Measurements from ENCODE around the gene TOM1L1.

The TOM1L1 gene

GRCh38 chr17:54881255-54881972 is 19.2 kb upstream of the TOM1L1 start:
- no peak for TF ChIP-seq CREB1 (IDR thresholded peaks at IDR 0.05; ENCODE audit: low read depth)
- TF ChIP-seq FOXM1 (IDR thresholded peaks at IDR 0.05; ENCODE audit: borderline replicate concordance, low read depth) = no peak
- TF ChIP-seq RAD21 (IDR thresholded peaks at IDR 0.05; ENCODE audit: low read depth) = no peak
- no peak for TF ChIP-seq REST (IDR thresholded peaks at IDR 0.05; ENCODE audit: low read depth)

GRCh38 chr17:54882371-54882770 is 18.3 kb upstream of the TOM1L1 start:
- TF ChIP-seq EP300 (IDR thresholded peaks at IDR 0.05; ENCODE audit: borderline replicate concordance) (no peak), TEAD4 (IDR thresholded peaks at IDR 0.05) (no peak), EGR1 (IDR thresholded peaks at IDR 0.05) (no peak), NFIC (IDR thresholded peaks at IDR 0.05) (no peak), TAF1 (IDR thresholded peaks at IDR 0.05; ENCODE audit: low read depth) (no peak), MAX (IDR thresholded peaks at IDR 0.05) (no peak), CREB1 (IDR thresholded peaks at IDR 0.05; ENCODE audit: low read depth) (no peak), RAD21 (IDR thresholded peaks at IDR 0.05; ENCODE audit: low read depth) (no peak), ZBTB7A (IDR thresholded peaks at IDR 0.05; ENCODE audit: low read depth) (no peak), FOXM1 (IDR thresholded peaks at IDR 0.05; ENCODE audit: borderline replicate concordance, low read depth) (no peak), REST (IDR thresholded peaks at IDR 0.05; ENCODE audit: low read depth) (no peak), CEBPB (IDR thresholded peaks at IDR 0.05) (no peak), YY1 (IDR thresholded peaks at IDR 0.05; ENCODE audit: low read depth) (no peak), USF1 (IDR thresholded peaks at IDR 0.05) (no peak), TCF12 (IDR thresholded peaks at IDR 0.05; ENCODE audit: low read depth) (no peak)

GRCh38 chr17:54882950-54883349 is 17.7 kb upstream of the TOM1L1 start:
- no peak for TF ChIP-seq CREB1 (IDR thresholded peaks at IDR 0.05; ENCODE audit: low read depth)
- no peak for TF ChIP-seq FOXM1 (IDR thresholded peaks at IDR 0.05; ENCODE audit: borderline replicate concordance, low read depth)
- TF ChIP-seq EP300 (IDR thresholded peaks at IDR 0.05; ENCODE audit: borderline replicate concordance) = no peak
- no peak for TF ChIP-seq TCF12 (IDR thresholded peaks at IDR 0.05; ENCODE audit: low read depth)
- TF ChIP-seq RAD21 (IDR thresholded peaks at IDR 0.05; ENCODE audit: low read depth) = no peak
- no peak for TF ChIP-seq EGR1 (IDR thresholded peaks at IDR 0.05)
- no peak for TF ChIP-seq TAF1 (IDR thresholded peaks at IDR 0.05; ENCODE audit: low read depth)
- no peak for TF ChIP-seq USF1 (IDR thresholded peaks at IDR 0.05)

GRCh38 chr17:54883939-54884338 is 16.7 kb upstream of the TOM1L1 start:
- TF ChIP-seq TEAD4 (IDR thresholded peaks at IDR 0.05) (no peak), TAF1 (IDR thresholded peaks at IDR 0.05; ENCODE audit: low read depth) (no peak), EGR1 (IDR thresholded peaks at IDR 0.05) (no peak), USF1 (IDR thresholded peaks at IDR 0.05) (no peak), REST (IDR thresholded peaks at IDR 0.05; ENCODE audit: low read depth) (no peak), ZBTB7A (IDR thresholded peaks at IDR 0.05; ENCODE audit: low read depth) (no peak), CEBPB (IDR thresholded peaks at IDR 0.05) (no peak), TCF12 (IDR thresholded peaks at IDR 0.05; ENCODE audit: low read depth) (no peak), CREB1 (IDR thresholded peaks at IDR 0.05; ENCODE audit: low read depth) (no peak), FOXM1 (IDR thresholded peaks at IDR 0.05; ENCODE audit: borderline replicate concordance, low read depth) (no peak)
